ENCODE data around the gene ADH7.

GRCh38 chr4:99436462-99436861, 1.3 kb upstream of the ADH7 start:
- TF ChIP-seq CTCF (IDR thresholded peaks at IDR 0.05) (no peak), POLR2A (IDR thresholded peaks at IDR 0.05) (no peak), POLR2AphosphoS5 (IDR thresholded peaks at IDR 0.05) (no peak)

Data from gastroesophageal sphincter (tissue), 3 donors.